Ectodermal cell (in vitro differentiated cells): ENCODE data around the gene ZC3H13.

Experiments used
- H3K27ac ChIP-seq: 2 replicates; pipeline ENCODE4 v1.7.0; 2013; ENCODE audit warnings: mild to moderate bottlenecking, low read depth, low read length; ENCODE audit not compliant: insufficient read depth, poor library complexity, severe bottlenecking
- H3K27me3 ChIP-seq: 2 replicates; pipeline ENCODE4 v1.7.0; 2013; ENCODE audit warnings: mild to moderate bottlenecking, low read length; ENCODE audit not compliant: insufficient read depth, control insufficient read depth, poor library complexity, severe bottlenecking
- H3K36me3 ChIP-seq: one replicate; pipeline ENCODE4 v1.7.0; 2013; ENCODE audit warnings: low read length; ENCODE audit not compliant: control insufficient read depth, insufficient read depth
- H3K4me1 ChIP-seq: one replicate; pipeline ENCODE4 v1.7.0; 2013; ENCODE audit warnings: low read length; ENCODE audit not compliant: control insufficient read depth, insufficient read depth
- H3K4me3 ChIP-seq: 2 replicates; pipeline ENCODE4 v1.7.0; 2013; ENCODE audit warnings: low read depth, low read length, control low read depth; ENCODE audit not compliant: insufficient read depth
- H3K9me3 ChIP-seq: 2 replicates; pipeline ENCODE4 v1.7.0; 2013; ENCODE audit warnings: mild to moderate bottlenecking, low read length, moderate library complexity; ENCODE audit not compliant: control insufficient read depth
- WGBS, 2 experiments: methylation state at CpG; one replicate each; pipeline ENCODE4 v1.1.7; 2013; ENCODE audit warnings: missing lambda C conversion rate in 2 of 2; 5-methylcytosine and 5-hydroxymethylcytosine counted together

The ZC3H13 gene

GRCh38 chr13:46071590-46072249 is 19.2 kb upstream of the ZC3H13 start:
- Histone ChIP-seq H3K4me3 (no peak overlapping the region), H3K9me3 (no peaks in the 10 kb centered on the region), H3K36me3 (no peaks in the 10 kb centered on the region), H3K27ac (no peak overlapping the region), H3K4me1 (no peaks in the 10 kb centered on the region), H3K27me3 (no peaks in the 10 kb centered on the region)
- 92 to 93% methylated on average over 5 of the region's 5 CpGs for WGBS, 2 experiments

- H3K4me3 ChIP-seq, result no peak overlapping the region
- WGBS, 2 experiments, result 71 to 86% methylated on average over 1 to 2 of the region's 2 CpGs
- H3K4me1 ChIP-seq, result no peaks in the 10 kb centered on the region
- H3K27me3 ChIP-seq, result no peaks in the 10 kb centered on the region
- H3K27ac ChIP-seq, result no peak overlapping the region
- no peaks in the 10 kb centered on the region for H3K9me3 ChIP-seq
- no peaks in the 10 kb centered on the region for H3K36me3 ChIP-seq
Observed at GRCh38 chr13:46063292-46063691, 10.7 kb upstream of the ZC3H13 start.

GRCh38 chr13:46062185-46062584 is 9.6 kb upstream of the ZC3H13 start:
- H3K4me3 ChIP-seq, result no peak overlapping the region
- no peaks in the 10 kb centered on the region for H3K9me3 ChIP-seq
- WGBS, 2 experiments, result 96 to 97% methylated on average over 5 of the region's 5 CpGs
- H3K27me3 ChIP-seq, result no peaks in the 10 kb centered on the region
- H3K27ac ChIP-seq, result no peak overlapping the region
- H3K4me1 ChIP-seq, result no peaks in the 10 kb centered on the region
- no peaks in the 10 kb centered on the region for H3K36me3 ChIP-seq

GRCh38 chr13:46059405-46059804 is 6.9 kb upstream of the ZC3H13 start:
- Histone ChIP-seq H3K9me3 (no peaks in the 10 kb centered on the region), H3K4me3 (no peak overlapping the region), H3K36me3 (no peaks in the 10 kb centered on the region), H3K4me1 (no peaks in the 10 kb centered on the region), H3K27me3 (no peaks in the 10 kb centered on the region), H3K27ac (no peak overlapping the region)

- H3K4me3 ChIP-seq, result no peak overlapping the region
- WGBS, 2 experiments, result 89 to 98% methylated on average over 3 of the region's 3 CpGs
- H3K27me3 ChIP-seq, result peaks cover 6% of the 10 kb centered on the region
- H3K4me1 ChIP-seq, result no peaks in the 10 kb centered on the region
- H3K36me3 ChIP-seq, result no peaks in the 10 kb centered on the region
- no peaks in the 10 kb centered on the region for H3K9me3 ChIP-seq
- H3K27ac ChIP-seq, result no peak overlapping the region
Observed at GRCh38 chr13:46058268-46058667, 5.7 kb upstream of the ZC3H13 start.

- H3K27me3 ChIP-seq, result peaks cover 8% of the 10 kb centered on the region
- H3K27ac ChIP-seq, result no peak overlapping the region
- 68 to 82% methylated on average over 5 of the region's 5 CpGs for WGBS, 2 experiments
- no peak overlapping the region for H3K4me3 ChIP-seq
- no peaks in the 10 kb centered on the region for H3K9me3 ChIP-seq
- H3K4me1 ChIP-seq, result no peaks in the 10 kb centered on the region
- H3K36me3 ChIP-seq, result no peaks in the 10 kb centered on the region
Observed at GRCh38 chr13:46057256-46058015, 4.9 kb upstream of the ZC3H13 start.

- Histone ChIP-seq H3K4me1 (peaks cover 7% of the 10 kb centered on the region), H3K27me3 (peaks cover 8% of the 10 kb centered on the region), H3K9me3 (no peaks in the 10 kb centered on the region), H3K36me3 (no peaks in the 10 kb centered on the region), H3K27ac (no peak overlapping the region), H3K4me3 (peak overlapping the region; percentile 65)
- WGBS, 2 experiments, result 20 to 25% methylated on average over 16 to 18 of the region's 18 CpGs
Observed at GRCh38 chr13:46053162-46054012, 841 bp upstream of the ZC3H13 start.

GRCh38 chr13:46051968-46052318 is 603 bp downstream of the ZC3H13 start:
- H3K27me3 ChIP-seq, result peaks cover 8% of the 10 kb centered on the region
- no peaks in the 10 kb centered on the region for H3K9me3 ChIP-seq
- H3K4me1 ChIP-seq, result peaks cover 7% of the 10 kb centered on the region
- H3K4me3 ChIP-seq, result peak overlapping the region; percentile 65
- H3K27ac ChIP-seq, result peak overlapping the region; percentile 9
- H3K36me3 ChIP-seq, result no peaks in the 10 kb centered on the region
- 2 to 6% methylated on average over 6 of the region's 7 CpGs for WGBS, 2 experiments

- peak overlapping the region; percentile 65 for H3K4me3 ChIP-seq
- peaks cover 8% of the 10 kb centered on the region for H3K27me3 ChIP-seq
- no peaks in the 10 kb centered on the region for H3K36me3 ChIP-seq
- H3K4me1 ChIP-seq, result peaks cover 7% of the 10 kb centered on the region
- no peak overlapping the region for H3K27ac ChIP-seq
- no peaks in the 10 kb centered on the region for H3K9me3 ChIP-seq
Observed at GRCh38 chr13:46050771-46051170, 1.8 kb downstream of the ZC3H13 start.

GRCh38 chr13:46045424-46045823 is 7.1 kb downstream of the ZC3H13 start:
- Histone ChIP-seq H3K4me3 (no peak overlapping the region), H3K27ac (no peak overlapping the region), H3K36me3 (no peaks in the 10 kb centered on the region), H3K9me3 (no peaks in the 10 kb centered on the region), H3K4me1 (no peaks in the 10 kb centered on the region), H3K27me3 (no peaks in the 10 kb centered on the region)
- WGBS, 2 experiments, result 92 to 93% methylated on average over 1 to 2 of the region's 2 CpGs
